Tibial nerve (tissue), 4 donors: ENCODE results near the gene HSDL2.

Experiments
- EP300 ChIP-seq, 2 donors: sonication (generic); formaldehyde crosslinking; IDR thresholded peaks; one replicate each; pipeline ENCODE4 v1.6.1; 2017; ENCODE audit warnings: antibody characterized with exemption in 2 of 2, mild to moderate bottlenecking in 1 of 2
- POLR2A ChIP-seq, 2 donors: fragments of 450-650 bp; IDR thresholded peaks; one replicate each; pipeline ENCODE4 v1.6.1; 2017; ENCODE audit warnings: antibody characterized with exemption in 2 of 2, mild to moderate bottlenecking in 2 of 2, moderate library complexity in 2 of 2
- TF ChIP-seq, protein P1 (sequence below), 5 experiments: fragments of 200-600 bp in 3 of 5; fragments of 450-650 bp in 2 of 5; sonication (generic) in 3 of 5; IDR thresholded peaks; one replicate each; pipeline ENCODE4 v1.5.1; 2016 to 2019; ENCODE audit warnings: antibody characterized with exemption in 5 of 5, mild to moderate bottlenecking in 3 of 5, moderate library complexity in 2 of 5

DNA sequence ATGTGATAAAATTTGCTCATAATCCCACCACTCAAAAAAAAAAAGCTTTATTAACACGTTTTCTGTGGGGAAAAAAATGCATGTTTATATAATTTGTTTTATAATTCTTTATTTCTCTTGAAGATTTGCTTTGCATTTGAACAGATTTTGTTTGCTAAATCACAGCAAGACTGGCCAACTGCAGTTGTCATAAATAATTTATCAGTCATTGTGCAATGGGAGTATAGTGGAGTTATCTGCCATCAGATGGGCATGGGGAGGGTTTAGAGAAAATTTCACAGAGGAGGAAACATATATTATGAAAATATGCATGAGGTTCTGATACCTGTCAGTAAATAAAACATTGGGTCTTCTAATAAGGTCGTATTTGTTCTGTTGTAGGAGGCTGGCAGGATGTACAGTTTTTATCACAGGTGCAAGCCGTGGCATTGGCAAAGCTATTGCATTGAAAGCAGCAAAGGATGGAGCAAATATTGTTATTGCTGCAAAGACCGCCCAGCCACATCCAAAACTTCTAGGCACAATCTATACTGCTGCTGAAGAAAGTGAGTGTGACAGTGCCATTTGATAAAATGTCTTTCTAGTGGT is 23.8 kb downstream of the HSDL2 start:
- TF ChIP-seq, protein P1, sequence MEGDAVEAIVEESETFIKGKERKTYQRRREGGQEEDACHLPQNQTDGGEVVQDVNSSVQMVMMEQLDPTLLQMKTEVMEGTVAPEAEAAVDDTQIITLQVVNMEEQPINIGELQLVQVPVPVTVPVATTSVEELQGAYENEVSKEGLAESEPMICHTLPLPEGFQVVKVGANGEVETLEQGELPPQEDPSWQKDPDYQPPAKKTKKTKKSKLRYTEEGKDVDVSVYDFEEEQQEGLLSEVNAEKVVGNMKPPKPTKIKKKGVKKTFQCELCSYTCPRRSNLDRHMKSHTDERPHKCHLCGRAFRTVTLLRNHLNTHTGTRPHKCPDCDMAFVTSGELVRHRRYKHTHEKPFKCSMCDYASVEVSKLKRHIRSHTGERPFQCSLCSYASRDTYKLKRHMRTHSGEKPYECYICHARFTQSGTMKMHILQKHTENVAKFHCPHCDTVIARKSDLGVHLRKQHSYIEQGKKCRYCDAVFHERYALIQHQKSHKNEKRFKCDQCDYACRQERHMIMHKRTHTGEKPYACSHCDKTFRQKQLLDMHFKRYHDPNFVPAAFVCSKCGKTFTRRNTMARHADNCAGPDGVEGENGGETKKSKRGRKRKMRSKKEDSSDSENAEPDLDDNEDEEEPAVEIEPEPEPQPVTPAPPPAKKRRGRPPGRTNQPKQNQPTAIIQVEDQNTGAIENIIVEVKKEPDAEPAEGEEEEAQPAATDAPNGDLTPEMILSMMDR (IDR thresholded peaks at IDR 0.05), result no peak
- TF ChIP-seq POLR2A (IDR thresholded peaks at IDR 0.05), result no peak
- no peak for TF ChIP-seq EP300 (IDR thresholded peaks at IDR 0.05)
